Measurements from ENCODE around the gene ZNF18. TPM values are rescaled to one million over a fixed set of nuclear protein-coding genes. Genes with fewer than 3 reads are reported as not detected.

Gene ZNF18
- total RNA-seq, 4 donors from 2014 or later: 2.2 to 15.5 (median 7.9) TPM

DNA sequence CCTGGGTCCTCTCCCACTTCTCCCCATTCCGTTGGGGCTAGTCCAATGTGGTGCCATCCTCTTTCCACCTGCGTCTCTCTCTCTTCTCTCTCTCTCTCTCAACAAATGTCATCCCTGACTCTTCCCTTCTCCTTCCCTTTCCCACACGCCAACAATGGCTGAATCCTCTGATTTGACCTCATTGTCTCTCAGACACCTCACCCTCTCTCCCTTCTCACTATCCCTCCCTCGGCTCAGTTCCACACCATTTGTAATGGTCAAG, 628 bp upstream of the ZNF18 start:
- DNase-seq: no peak
- WGBS, 2 donors (ENCODE audit: low coverage in 1 of 2): 63 to 64% methylated on average over 4 of the region's 4 CpGs
- Histone ChIP-seq H3K27ac (peak overlapping the region; percentile 90 to 98 (median 96)), H3K27me3 (no peaks in the 10 kb centered on the region), H3K4me1 (peaks cover 4 to 14% (median 11%) of the 10 kb centered on the region in 4 donors), H3K4me3 (peak overlapping the region; percentile 51 to 87 (median 83)), H3K36me3 (no peaks in the 10 kb centered on the region), H3K9me3 (no peaks in the 10 kb centered on the region)
- in situ Hi-C loops (cut with MboI; ENCODE audit: low pct_ligation_motif_present in 1 of 4, low pct_unique_long_range_greater_than_20kb in 1 of 4, low sequenced_read_pairs in 3 of 4) (loop anchor here in 1 of 4 donors (25.0 kb wide), 1 partner anchor 111 kb away; no protein-coding TSS in a partner anchor), intact Hi-C loops (cut with DNase I; ENCODE audit: low total_unique reads) (loop anchor here (10.0 kb wide), 1 partner anchor 1017 kb away; the partner anchor contains the start of gene ELAC2)
- TF ChIP-seq POLR2AphosphoS5 (IDR thresholded peaks at IDR 0.05): no peak
- no peak for TF ChIP-seq POLR2A (IDR thresholded peaks at IDR 0.05)
- TF ChIP-seq EP300 (IDR thresholded peaks at IDR 0.05; ENCODE audit: low read depth): no peak
- TF ChIP-seq, protein P1, sequence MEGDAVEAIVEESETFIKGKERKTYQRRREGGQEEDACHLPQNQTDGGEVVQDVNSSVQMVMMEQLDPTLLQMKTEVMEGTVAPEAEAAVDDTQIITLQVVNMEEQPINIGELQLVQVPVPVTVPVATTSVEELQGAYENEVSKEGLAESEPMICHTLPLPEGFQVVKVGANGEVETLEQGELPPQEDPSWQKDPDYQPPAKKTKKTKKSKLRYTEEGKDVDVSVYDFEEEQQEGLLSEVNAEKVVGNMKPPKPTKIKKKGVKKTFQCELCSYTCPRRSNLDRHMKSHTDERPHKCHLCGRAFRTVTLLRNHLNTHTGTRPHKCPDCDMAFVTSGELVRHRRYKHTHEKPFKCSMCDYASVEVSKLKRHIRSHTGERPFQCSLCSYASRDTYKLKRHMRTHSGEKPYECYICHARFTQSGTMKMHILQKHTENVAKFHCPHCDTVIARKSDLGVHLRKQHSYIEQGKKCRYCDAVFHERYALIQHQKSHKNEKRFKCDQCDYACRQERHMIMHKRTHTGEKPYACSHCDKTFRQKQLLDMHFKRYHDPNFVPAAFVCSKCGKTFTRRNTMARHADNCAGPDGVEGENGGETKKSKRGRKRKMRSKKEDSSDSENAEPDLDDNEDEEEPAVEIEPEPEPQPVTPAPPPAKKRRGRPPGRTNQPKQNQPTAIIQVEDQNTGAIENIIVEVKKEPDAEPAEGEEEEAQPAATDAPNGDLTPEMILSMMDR (IDR thresholded peaks at IDR 0.05): no peak

DNA sequence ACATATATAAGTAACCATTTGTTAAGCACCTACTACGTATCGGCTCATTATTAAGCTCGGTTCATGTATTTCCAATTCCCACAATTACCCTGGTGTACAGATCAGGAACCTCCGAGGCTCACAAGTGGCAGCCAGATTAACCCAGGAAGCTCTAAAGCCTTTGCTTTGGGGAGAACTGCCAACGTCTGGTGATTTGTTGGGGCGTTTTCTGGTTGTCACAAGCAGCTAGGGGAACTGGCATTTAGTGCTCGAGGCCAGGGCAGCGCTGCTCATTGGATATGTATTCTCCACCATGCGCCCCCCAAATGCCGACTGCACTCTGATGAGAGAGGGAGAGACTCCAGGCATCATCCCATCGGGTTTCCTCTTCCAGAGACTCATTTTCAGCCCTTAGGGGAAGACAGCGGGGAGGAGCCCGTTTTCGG, 541 bp downstream of the ZNF18 start:
- in situ Hi-C loops (cut with MboI; ENCODE audit: low pct_ligation_motif_present in 1 of 4, low pct_unique_long_range_greater_than_20kb in 1 of 4, low sequenced_read_pairs in 3 of 4): loop anchor here in 1 of 4 donors (25.0 kb wide), 1 partner anchor 109 kb away; no protein-coding TSS in a partner anchor
- TF ChIP-seq, protein P1 (IDR thresholded peaks at IDR 0.05): peak in 4 of 5 experiments; percentile 12 to 58 (median 37)
- TF ChIP-seq POLR2A (IDR thresholded peaks at IDR 0.05) (no peak), POLR2AphosphoS5 (IDR thresholded peaks at IDR 0.05) (no peak), EP300 (IDR thresholded peaks at IDR 0.05; ENCODE audit: low read depth) (no peak)
- DNase-seq: peak; percentile 55
- peak overlapping the region; percentile 46 to 87 (median 83) for H3K4me3 ChIP-seq
- intact Hi-C loops (cut with DNase I; ENCODE audit: low total_unique reads): loop anchor here (10.0 kb wide), 1 partner anchor 1018 kb away; the partner anchor contains the start of gene ELAC2
- WGBS, 2 donors (ENCODE audit: low coverage in 1 of 2): 0 to 1% methylated on average over 2 to 14 of the region's 14 CpGs
- H3K36me3 ChIP-seq: peaks cover 0 to 5% (median 0%) of the 10 kb centered on the region in 4 donors
- peaks cover 4 to 18% (median 13%) of the 10 kb centered on the region in 4 donors for H3K4me1 ChIP-seq
- no peaks in the 10 kb centered on the region for H3K27me3 ChIP-seq
- peak overlapping the region; percentile 90 to 98 (median 96) for H3K27ac ChIP-seq
- H3K9me3 ChIP-seq: no peaks in the 10 kb centered on the region

GRCh38 chr17:11991461-11991860, 5.8 kb downstream of the ZNF18 start:
- 66 to 83% methylated on average over 3 to 4 of the region's 4 CpGs for WGBS, 2 donors (ENCODE audit: low coverage in 1 of 2)
- peaks cover 0 to 9% (median 3%) of the 10 kb centered on the region in 4 donors for H3K36me3 ChIP-seq
- H3K9me3 ChIP-seq: no peaks in the 10 kb centered on the region
- H3K4me1 ChIP-seq: peaks cover 4 to 26% (median 9%) of the 10 kb centered on the region in 4 donors
- no peak for DNase-seq
- intact Hi-C loops (cut with DNase I; ENCODE audit: low total_unique reads) (loop anchor here (10.0 kb wide), 1 partner anchor 1023 kb away; the partner anchor contains the start of gene ELAC2), in situ Hi-C loops (cut with MboI; ENCODE audit: low pct_ligation_motif_present in 1 of 4, low pct_unique_long_range_greater_than_20kb in 1 of 4, low sequenced_read_pairs in 3 of 4) (loop anchor here in 1 of 4 donors (25.0 kb wide), 1 partner anchor 104 kb away; no protein-coding TSS in a partner anchor)
- no peaks in the 10 kb centered on the region for H3K27me3 ChIP-seq
- TF ChIP-seq POLR2A (IDR thresholded peaks at IDR 0.05) (no peak), POLR2AphosphoS5 (IDR thresholded peaks at IDR 0.05) (no peak), EP300 (IDR thresholded peaks at IDR 0.05; ENCODE audit: low read depth) (no peak)
- TF ChIP-seq, protein P1 (IDR thresholded peaks at IDR 0.05): no peak
- no peak overlapping the region for H3K4me3 ChIP-seq
- H3K27ac ChIP-seq: no peak overlapping the region

- H3K4me3 ChIP-seq: no peak overlapping the region
- H3K27me3 ChIP-seq: no peaks in the 10 kb centered on the region
- peak overlapping the region in 1 of 4 donors; percentile 39 for H3K27ac ChIP-seq
- intact Hi-C loops (cut with DNase I; ENCODE audit: low total_unique reads): loop anchor here (10.0 kb wide), 1 partner anchor 1024 kb away; the partner anchor contains the start of gene ELAC2
- DNase-seq: peak; percentile 33
- H3K4me1 ChIP-seq: peaks cover 0 to 16% (median 2%) of the 10 kb centered on the region in 4 donors
- TF ChIP-seq POLR2AphosphoS5 (IDR thresholded peaks at IDR 0.05) (no peak), EP300 (IDR thresholded peaks at IDR 0.05; ENCODE audit: low read depth) (no peak), POLR2A (IDR thresholded peaks at IDR 0.05) (no peak)
- TF ChIP-seq, protein P1 (IDR thresholded peaks at IDR 0.05): no peak
- H3K9me3 ChIP-seq: no peaks in the 10 kb centered on the region
- WGBS, 2 donors (ENCODE audit: low coverage in 1 of 2): 47 to 57% methylated on average over 2 to 7 of the region's 7 CpGs
- in situ Hi-C loops (cut with MboI; ENCODE audit: low pct_ligation_motif_present in 1 of 4, low pct_unique_long_range_greater_than_20kb in 1 of 4, low sequenced_read_pairs in 3 of 4): loop anchor here in 1 of 4 donors (25.0 kb wide), 1 partner anchor 103 kb away; no protein-coding TSS in a partner anchor
- peaks cover 0 to 9% (median 3%) of the 10 kb centered on the region in 4 donors for H3K36me3 ChIP-seq
Measured at GRCh38 chr17:11990363-11990983, 6.8 kb downstream of the ZNF18 start.

Data from transverse colon (tissue), 4 donors.